Left lobe of liver (tissue), 2 donors: Measurements from ENCODE around the gene RPP21. TPM values are rescaled to one million over a fixed set of nuclear protein-coding genes. Genes with fewer than 3 reads are reported as not detected.

ENCODE experiments used
- ATAC-seq: fragments of 200-7000 bp; cut with Tn5 transposase; one replicate; pipeline ENCODE4 v1.9.1; 2020; ENCODE audit warnings: mild to moderate bottlenecking, moderate library complexity
- DNase-seq: peaks from one replicate; pipeline ENCODE4 v3.0.0-alpha.2; 2020; ENCODE audit warnings: low spot score
- total RNA-seq: library from RNA; stranded (reverse); gene quantifications from one replicate; pipeline ENCODE4 v1.2.1, GENCODE V29; 2021
- donor health status: DM: no; HTN: no; CAD: no; lungs with moderate emphysema.
- donor health status: DM: no; HTN: yes; CAD: no.

Gene RPP21
- total RNA-seq = 16.1 TPM

GRCh38 chr6:30344868-30345671 lies at the start of gene RPP21:
Gene RPP21 (plus strand): TSS chr6:30345156. CDS start chr6:30345172, 16 bp downstream.
- DNase-seq (peak; percentile 88), ATAC-seq (peak; percentile 99)

DNA sequence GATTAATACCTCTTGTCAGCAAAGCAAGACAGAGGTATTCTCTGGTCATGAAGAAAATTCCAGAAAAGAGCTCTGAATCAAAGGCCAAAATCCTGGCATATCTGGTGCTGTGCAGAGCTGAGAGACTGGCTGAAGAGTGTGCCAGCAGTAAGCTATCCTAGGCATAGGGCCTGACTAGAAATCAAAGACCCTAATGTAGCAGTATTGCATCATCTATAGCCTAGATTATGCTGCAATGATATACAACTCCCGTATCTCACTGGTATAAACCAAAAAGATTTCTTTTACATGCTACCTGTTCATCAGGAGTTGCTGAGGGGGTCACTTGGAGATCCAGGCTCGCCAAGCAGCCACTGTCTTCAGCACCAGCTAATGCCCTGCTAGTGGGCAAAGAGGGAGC lies 49.1 kb upstream of the RPP21 start:
- no peak for DNase-seq
- no peak for ATAC-seq

DNA sequence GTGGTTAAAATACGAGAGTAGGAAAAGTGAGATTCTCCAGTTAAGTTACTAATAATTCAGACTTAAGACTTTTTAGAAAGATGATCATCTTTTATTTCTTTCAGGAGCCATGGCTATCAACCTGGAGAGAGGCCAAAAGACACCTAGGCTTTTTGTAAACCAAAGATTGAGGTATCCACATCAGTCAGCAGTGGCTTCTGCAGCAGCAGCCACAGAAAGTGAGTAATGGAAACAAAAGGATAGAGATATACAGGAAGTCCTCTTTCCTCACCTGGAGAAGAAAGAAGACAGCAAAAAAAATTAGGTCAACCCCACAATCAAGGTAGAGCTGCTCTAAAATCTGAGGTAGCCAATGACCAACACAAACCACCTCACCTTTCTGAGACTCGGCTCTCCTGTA lies 41.0 kb upstream of the RPP21 start:
- ATAC-seq = no peak
- no peak for DNase-seq

DNA sequence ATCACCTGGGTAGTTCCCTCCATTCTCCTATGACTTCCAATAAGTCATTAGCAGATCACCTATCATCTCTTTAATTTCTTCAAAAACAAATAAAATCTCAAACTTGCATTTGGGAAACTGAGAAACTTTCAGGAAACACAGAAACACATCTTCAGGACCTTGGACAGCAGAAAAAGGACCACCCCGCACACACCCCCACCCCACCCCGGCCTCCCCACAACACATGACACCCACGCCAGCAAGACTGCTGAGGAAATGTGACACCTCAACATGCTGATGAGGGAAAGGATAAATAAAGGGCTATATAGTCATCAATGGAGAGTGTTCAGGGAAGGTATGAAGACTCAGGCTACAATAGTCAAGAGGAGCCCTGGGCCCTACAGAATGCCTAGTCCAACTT lies 33.9 kb upstream of the RPP21 start:
- DNase-seq (no peak), ATAC-seq (no peak)

DNA sequence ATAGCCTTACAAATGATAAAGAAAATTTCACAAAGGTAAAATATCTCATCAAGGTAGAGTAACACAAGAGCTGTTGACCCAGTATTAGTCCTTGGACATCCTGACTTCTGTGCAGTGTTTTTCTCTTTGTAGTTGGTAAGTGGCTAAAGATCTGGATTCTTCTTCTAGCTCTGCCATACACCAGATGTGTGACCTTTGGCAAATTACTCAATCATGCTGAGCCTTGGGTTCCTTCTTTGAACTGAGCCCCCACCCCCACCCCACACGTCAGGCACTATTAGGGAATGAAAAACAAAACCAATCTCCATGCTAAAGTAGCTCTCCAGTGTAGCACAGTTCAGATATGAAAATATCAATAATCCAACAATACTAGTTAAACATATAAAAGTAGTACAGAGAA lies 33.3 kb upstream of the RPP21 start:
- DNase-seq (no peak), ATAC-seq (peak; percentile 57)

GRCh38 chr6:30312266-30312665 lies 32.7 kb upstream of the RPP21 start:
- DNase-seq = no peak
- no peak for ATAC-seq

- no peak for DNase-seq
- ATAC-seq = no peak
Measured at GRCh38 chr6:30312676-30313321, 32.2 kb upstream of the RPP21 start.

DNA sequence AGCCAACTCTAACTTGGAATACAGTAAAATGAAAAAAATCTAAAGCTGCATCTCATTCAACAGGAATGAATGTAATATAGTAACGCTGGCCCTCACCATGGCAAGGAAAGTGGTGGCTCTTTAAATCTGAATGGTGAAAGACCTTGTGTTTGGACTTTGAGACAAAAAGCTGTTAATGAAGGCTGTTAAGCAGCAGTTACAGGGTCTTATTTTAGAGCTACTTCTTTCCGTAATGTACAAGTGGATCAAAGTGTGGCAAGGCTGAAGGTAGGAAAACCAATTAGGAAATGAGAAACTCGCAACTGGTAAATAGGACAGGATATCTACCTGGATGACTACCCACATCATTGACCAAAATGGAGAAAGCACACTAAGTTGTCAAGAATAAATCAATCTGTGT lies 29.8 kb upstream of the RPP21 start:
- DNase-seq (no peak), ATAC-seq (no peak)

DNA sequence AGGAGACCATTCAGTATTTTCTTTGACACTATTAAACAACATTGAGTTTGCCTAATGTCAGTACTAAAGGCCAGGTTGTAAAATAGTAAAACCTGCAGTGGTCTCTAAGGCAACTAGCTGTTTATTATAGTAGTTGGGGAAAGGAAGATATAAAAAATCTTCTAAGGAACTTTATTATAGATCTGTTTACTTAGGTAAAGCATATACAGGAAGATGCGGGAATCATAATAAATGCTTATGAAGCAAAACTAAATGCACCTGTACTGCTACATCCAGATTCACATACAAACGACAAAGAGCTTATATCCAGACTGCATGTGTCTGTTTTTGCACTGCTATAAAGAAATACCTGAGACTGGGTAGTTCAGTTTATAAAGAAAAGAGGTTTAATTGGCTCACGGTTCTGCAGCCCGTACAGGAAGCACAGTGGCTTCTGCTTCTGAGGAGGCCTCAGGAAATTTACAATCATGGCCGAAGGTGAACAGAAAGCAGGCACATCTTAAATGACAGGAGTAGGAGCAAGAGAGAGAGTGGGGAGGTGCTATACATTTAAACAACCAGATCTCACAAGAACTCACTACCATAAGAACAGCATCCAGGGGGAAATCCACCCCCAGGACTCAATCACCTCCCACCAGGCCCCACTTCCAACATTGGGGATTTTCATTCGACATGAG lies 26.9 kb upstream of the RPP21 start:
- DNase-seq = no peak
- ATAC-seq = no peak

- no peak for ATAC-seq
- no peak for DNase-seq
Measured at GRCh38 chr6:30319146-30319835, 25.7 kb upstream of the RPP21 start.

DNA sequence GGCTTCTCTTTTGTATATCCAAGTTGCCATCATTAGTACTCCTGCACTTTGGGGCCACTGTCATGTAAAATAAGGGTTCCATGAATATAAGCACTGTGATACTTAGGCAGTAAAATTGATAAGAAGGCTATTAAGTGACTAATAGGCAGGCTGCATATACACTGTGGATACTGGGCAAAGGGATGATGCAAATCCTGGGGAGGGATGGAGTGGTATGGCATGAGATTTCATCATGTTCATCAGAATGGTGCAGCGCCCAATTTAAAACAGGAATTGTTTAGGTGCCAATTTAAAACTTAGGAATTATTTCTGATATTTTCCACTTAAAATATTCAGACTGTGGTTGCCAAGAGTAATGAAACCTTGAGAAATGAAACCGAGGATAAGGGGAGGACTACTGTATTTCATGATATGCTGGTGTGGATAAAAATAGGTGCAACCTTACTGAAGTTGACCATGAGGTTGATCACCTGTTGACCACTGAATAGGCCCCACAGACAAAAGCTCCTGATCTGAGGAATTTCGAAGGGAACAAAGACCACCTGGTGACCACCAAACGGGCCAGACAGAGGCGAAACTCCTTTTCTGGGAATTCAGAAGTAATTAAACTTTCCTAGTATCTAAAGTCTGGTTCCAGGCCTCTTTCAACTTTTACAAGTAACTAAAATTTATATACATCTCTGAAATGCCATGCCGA lies 23.1 kb upstream of the RPP21 start:
- ATAC-seq (no peak), DNase-seq (no peak)

DNA sequence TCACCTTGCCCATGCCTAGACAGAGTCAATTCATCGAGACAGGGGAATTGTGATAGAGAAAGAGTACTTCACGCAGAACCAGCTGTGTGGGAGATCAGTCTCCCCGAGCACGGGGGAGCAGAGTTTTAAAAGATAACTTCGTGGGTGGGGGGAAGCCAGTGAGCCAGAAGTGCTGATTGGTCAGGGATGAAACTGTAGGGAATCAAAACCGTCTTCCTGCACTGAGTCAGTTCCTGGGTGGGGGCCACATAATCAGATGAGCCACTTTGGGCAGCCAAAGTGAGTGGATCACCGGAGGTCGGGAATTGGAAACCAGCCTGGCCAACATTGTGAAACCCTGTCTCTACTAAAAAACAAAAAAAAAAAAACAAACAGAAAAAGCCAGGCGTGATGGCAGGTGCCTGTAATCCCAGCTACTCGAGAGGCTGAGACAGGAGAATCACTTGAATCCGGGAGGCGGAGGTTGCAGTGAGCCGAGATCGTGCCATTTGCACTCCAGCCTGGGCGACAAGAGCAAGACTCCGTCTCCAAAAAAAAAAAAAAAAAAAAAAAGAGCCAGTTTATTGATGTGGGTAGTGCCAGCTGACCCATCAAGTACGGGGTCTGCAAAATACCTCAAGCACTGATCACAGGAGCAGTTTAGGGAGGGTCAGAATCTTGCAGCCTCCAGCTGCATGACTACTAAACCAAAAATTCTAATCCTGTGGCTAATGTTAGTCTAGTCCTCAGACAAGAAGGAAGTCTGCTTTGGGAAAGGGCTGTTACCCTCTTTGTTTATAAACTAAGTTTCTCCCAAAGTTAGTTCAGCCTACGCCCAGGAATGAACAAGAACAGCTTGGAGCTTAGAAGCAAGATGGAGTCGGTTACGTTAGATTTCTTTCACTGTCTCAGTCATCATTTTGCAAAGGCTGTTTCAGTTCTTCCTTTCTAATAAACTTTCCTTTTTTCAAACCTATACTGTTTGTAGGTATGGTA lies 22.1 kb upstream of the RPP21 start:
- ATAC-seq = no peak
- DNase-seq = no peak

DNA sequence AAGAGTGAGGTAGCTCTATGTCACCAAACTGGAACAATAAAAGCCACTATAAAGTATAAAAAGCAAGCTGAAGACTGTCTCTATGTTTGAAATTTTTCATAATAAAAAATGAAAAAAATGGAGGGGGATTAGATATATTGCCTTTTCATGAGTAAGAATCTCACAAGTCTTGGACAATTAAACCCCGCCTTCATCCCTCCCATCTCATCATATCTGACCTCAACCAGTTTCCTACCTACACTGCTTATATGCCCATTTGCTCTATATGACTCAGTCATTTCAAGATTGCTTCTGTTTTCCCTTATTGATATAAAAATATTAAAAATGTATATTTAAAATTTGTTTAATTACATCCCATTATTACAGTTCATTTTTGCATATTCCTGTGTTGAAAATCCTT lies 21.1 kb upstream of the RPP21 start:
- DNase-seq (no peak), ATAC-seq (no peak)

DNA sequence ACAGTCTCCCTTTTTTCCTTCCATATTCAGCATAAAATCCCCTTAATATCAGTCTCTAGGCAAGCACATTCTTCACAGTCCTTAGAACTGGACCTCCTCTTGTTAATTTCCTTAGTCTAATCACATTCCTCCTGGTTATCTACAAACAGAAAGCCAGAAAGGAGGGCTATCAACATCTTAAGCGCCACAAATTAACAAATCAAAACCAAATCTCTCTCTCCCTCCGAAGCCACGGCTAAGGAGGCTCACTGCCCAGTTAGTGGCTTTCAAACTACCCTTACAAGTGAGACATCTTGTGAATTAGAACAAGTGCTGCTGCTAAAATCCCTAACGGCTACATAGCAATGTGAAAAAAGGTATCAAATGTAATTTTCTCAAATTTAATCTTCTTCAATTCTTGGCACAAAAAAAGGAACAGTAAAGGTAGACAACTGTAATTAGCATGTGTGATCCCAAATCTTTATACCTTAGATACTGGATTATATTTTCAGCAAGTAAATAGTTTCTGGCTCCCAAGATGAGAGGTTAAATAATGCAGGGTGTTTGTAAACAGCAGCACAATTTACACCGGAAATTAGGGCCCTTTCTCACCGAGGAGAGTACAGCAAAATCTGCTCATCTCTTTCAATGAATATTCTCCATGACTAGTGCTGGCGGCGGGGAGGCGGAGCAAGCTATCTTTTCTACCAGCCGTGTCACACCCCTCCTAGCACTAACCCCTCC lies 19.6 kb upstream of the RPP21 start:
- DNase-seq (no peak), ATAC-seq (peak; percentile 36)

GRCh38 chr6:30325873-30326525 lies 19.0 kb upstream of the RPP21 start:
- DNase-seq (peak; percentile 49), ATAC-seq (peak; percentile 79)

DNA sequence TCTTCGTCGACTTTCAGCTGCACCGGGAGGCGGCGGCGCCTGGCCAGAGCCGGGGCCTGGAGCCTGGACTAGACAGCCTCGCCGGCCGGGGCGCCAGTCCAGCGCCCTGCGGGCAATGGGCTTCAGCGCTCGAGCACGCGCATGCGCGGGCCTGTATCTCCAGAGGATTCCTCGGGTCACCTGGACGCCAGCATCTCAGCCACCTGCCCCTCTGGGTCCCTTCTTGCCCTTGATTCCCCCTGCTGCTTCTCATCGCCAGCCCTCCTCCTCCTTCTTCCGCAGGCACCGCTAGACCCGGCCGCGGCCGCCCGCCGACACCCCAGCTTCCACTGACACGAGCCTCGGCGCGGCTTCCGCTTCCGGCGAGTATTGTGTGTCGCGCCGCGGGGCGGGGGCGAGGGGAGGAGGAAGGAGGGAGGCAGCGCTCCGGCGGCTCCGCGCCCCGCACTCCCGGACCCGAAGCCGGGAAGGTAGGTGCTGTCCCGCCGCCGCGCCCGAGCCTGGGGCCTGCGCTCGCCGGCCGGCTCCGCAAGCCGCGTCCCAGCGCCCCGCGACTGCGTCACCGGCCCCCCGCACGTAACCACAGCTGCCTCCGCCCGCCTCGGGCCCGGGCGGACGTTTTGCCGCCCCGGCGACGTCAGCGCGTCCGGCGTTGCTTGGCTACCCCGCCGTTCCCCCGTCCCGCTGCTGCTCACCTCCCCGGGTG lies 18.3 kb upstream of the RPP21 start, which contains the start of gene TRIM39:
Gene TRIM39 (plus strand): TSS at position 402 of the 706 bp plus-strand sequence. CDS start 2,391 bp downstream, outside the sequence.
- ATAC-seq = peak; percentile 89

DNA sequence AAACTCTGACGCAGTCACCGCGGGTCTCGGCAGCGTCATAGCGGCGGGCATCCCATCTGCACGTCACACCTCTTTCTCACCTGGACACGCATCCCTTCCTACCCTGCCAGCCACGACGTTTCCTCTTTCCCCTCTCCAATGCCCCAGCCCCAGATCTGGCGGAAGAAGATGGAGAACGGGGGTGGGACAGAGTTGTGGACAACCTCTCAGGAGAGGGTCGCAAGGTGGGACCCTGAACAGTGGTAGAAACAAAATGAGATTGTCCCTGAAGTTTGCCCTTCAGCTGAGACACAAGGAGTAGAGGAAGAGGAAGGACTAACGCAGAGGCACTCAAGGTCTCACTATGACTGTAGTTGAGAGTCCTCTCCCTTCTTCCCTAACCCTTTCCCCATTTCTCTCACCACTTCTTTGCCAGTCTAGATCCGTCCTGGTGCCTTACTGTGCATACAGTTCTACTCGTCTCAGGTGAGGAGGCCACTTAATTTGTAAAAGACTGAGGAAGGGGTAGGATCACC lies 17.7 kb upstream of the RPP21 start:
- ATAC-seq (no peak), DNase-seq (no peak)

More for the DNA sequence above, 18.3 kb upstream of the RPP21 start, which contains the start of gene TRIM39:
- DNase-seq = peak; percentile 88
